Natural killer cell (primary cell): ENCODE data around the gene CCL16. TPM values are rescaled to one million over a fixed set of nuclear protein-coding genes. Genes with fewer than 3 reads are reported as not detected.
A peak's percentile ranks its signal among the peaks of the same experiment; 100 is the strongest.

Source experiments
- ATAC-seq, 3 donors: fragments of 150-1000 bp in 2 of 3; fragments of 200-7000 bp in 1 of 3; cut with Tn5 transposase; 1 replicate in 1 of 3; 2 replicates in 2 of 3; pipeline ENCODE4 v1.10.0; 2021; ENCODE audit warnings: mild to moderate bottlenecking in 2 of 3, moderate library complexity in 2 of 3
- DNase-seq, 2 donors: peaks; one replicate each; pipeline versions ENCODE4 v3.0.0 to v3.0.0-alpha.2; 2013 to 2021; ENCODE audit warnings: mixed read lengths in 1 of 2
- H3K27ac ChIP-seq: one replicate; pipeline ENCODE4 v1.5.1; 2013; ENCODE audit warnings: mild to moderate bottlenecking, low read length
- H3K27me3 ChIP-seq: one replicate; pipeline ENCODE4 v1.6.1; 2013; ENCODE audit warnings: low read length; ENCODE audit not compliant: control insufficient read depth, insufficient read depth
- H3K36me3 ChIP-seq: one replicate; pipeline ENCODE4 v1.6.1; 2013; ENCODE audit warnings: low read length; ENCODE audit not compliant: control insufficient read depth, insufficient read depth
- H3K4me1 ChIP-seq: one replicate; pipeline ENCODE4 v1.6.1; 2013; ENCODE audit warnings: low read length; ENCODE audit not compliant: control insufficient read depth, insufficient read depth
- H3K4me3 ChIP-seq: one replicate; pipeline ENCODE4 v1.5.1; 2013; ENCODE audit warnings: low read length
- H3K9me3 ChIP-seq: one replicate; pipeline ENCODE4 v1.6.1; 2013; ENCODE audit warnings: low read length; ENCODE audit not compliant: control insufficient read depth, insufficient read depth
- H3K27ac Mint-ChIP-seq, 2 donors: one replicate each; pipeline ENCODE4 v1.8.0; 2022; ENCODE audit warnings: mild to moderate bottlenecking in 2 of 2, mixed read lengths in 2 of 2, moderate library complexity in 1 of 2
- H3K27me3 Mint-ChIP-seq, 2 donors: one replicate each; pipeline ENCODE4 v1.8.0; 2022; ENCODE audit warnings: low read depth in 2 of 2, mixed read lengths in 2 of 2
- H3K36me3 Mint-ChIP-seq: one replicate; pipeline ENCODE4 v1.8.0; 2022; ENCODE audit warnings: mixed read lengths
- H3K4me1 Mint-ChIP-seq, 2 donors: one replicate each; pipeline ENCODE4 v1.8.0; 2022; ENCODE audit warnings: mixed read lengths in 2 of 2
- H3K4me3 Mint-ChIP-seq: one replicate; pipeline ENCODE4 v1.8.0; 2022; ENCODE audit warnings: mild to moderate bottlenecking, moderate library complexity, mixed read lengths
- H3K9me3 Mint-ChIP-seq, 2 donors: one replicate each; pipeline ENCODE4 v1.8.0; 2022; ENCODE audit warnings: mixed read lengths in 2 of 2
- CTCF ChIP-seq: fragments of 200-600 bp; IDR thresholded peaks from one replicate; pipeline ENCODE4 v1.8.0; 2022; ENCODE audit warnings: antibody characterized with exemption
- WGBS: methylation state at CpG from one replicate; pipeline ENCODE4 v1.1.7; 2013; ENCODE audit warnings: missing lambda C conversion rate; ENCODE audit not compliant: insufficient coverage; 5-methylcytosine and 5-hydroxymethylcytosine counted together
- intact Hi-C: fragments of 100-400 bp; cut with micrococcal nuclease; formaldehyde crosslinking; loops from one replicate; pipeline ENCODE4 v1.14.2; 2022
- total RNA-seq, 4 donors: library from RNA; stranded (reverse); fragments of 120-200 nt in 1 of 4; gene quantifications; one replicate each; pipeline versions ENCODE4 v1.2.3 to v1.2.4, GENCODE V29; 2013 to 2022

Gene CCL16
- total RNA-seq, 3 donors from 2014 or later (not counting 1 experiment from before 2014, with no cell fraction given): not detected

DNA sequence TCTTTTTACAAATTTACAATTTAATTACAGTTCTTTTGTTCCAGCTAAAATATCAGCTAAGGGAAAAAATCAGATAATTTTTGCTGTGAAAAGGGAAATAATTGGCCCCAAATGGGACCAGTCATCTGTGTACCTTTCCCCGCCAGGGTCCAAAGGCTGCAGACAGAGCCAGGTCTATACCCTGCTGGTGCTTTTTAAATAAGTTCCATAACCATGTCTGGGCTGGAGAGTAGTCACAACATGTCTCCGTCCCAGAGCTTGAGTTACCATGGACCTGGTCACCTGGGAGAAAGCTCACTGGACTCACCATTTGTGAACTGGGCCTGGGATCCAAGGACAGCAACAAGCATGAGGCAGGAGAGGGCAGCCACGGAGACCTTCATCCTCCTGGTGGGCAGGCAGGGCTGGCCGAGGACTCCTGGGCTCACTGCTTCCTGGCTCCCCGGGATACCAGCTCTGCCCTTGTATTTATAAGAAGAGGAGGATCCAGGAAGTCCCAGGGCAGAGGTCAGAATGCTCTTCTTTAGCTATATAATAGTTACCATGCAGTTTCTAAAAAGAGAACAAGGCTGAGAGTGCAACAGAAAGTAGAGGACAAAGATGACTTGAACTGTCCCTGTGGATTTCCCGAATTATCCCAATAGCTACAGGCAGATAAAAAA lies 19.9 kb upstream of the CCL16 start, which contains the start of gene CCL15:
Gene CCL15, minus strand, starts transcription at position 444 of the 662 bp plus-strand sequence. Its CDS starts 61 bp downstream, at position 383.
- no peak within 1 kb of the TSS for H3K4me3 Mint-ChIP-seq
- no peaks in the 10 kb centered on the region for H3K36me3 Mint-ChIP-seq
- peaks cover 32 to 36% of the 10 kb centered on the region in 2 donors for H3K4me1 Mint-ChIP-seq
- Histone ChIP-seq H3K27ac (no peak within 1 kb of the TSS), H3K27me3 (no peaks in the 10 kb centered on the region), H3K4me1 (peaks cover 3% of the 10 kb centered on the region), H3K9me3 (no peaks in the 10 kb centered on the region), H3K4me3 (no peak within 1 kb of the TSS), H3K36me3 (no peaks in the 10 kb centered on the region)
- TF ChIP-seq CTCF: no peak
- no peaks in the 10 kb centered on the region for H3K9me3 Mint-ChIP-seq
- WGBS: 91% methylated on average over 6 of the region's 6 CpGs
- no peak within 1 kb of the TSS for H3K27ac Mint-ChIP-seq
- ATAC-seq: no peak
- intact Hi-C loops: no loop called here
- H3K27me3 Mint-ChIP-seq: no peaks in the 10 kb centered on the region
- DNase-seq: no peak

- Mint-ChIP-seq H3K27me3 (no peaks in the 10 kb centered on the region), H3K27ac (no peak overlapping the region), H3K36me3 (no peaks in the 10 kb centered on the region), H3K4me3 (no peak overlapping the region), H3K4me1 (peaks cover 32 to 34% of the 10 kb centered on the region in 2 donors), H3K9me3 (no peaks in the 10 kb centered on the region)
- Histone ChIP-seq H3K9me3 (no peaks in the 10 kb centered on the region), H3K4me1 (peaks cover 3% of the 10 kb centered on the region), H3K36me3 (no peaks in the 10 kb centered on the region), H3K27ac (no peak overlapping the region), H3K4me3 (no peak overlapping the region), H3K27me3 (no peaks in the 10 kb centered on the region)
- DNase-seq (no peak), ATAC-seq (no peak)
- intact Hi-C loops: no loop called here
- no peak for TF ChIP-seq CTCF
- WGBS: 95% methylated on average over 6 of the region's 6 CpGs
Measured at GRCh38 chr17:36000732-36001109, 19.4 kb upstream of the CCL16 start.

DNA sequence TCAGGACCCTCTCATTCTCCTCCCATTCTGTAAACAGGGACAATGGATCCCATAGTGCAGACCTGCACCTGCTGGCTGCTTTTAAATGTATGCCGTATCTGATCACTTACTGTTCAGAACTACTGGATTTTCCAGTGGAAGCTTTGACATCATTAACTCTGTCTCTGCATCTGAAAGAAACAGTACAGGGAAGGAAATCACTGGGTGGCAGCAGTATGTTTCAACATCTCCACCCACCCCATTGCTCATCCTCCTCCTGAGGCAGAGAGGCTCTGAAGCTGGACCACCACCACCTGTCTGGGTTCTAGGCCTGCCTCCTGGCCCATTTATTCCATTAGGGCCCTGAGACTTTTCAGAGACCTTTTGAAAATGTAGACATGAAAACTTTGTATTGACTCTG lies 17.5 kb upstream of the CCL16 start:
- Mint-ChIP-seq H3K9me3 (no peaks in the 10 kb centered on the region), H3K36me3 (no peaks in the 10 kb centered on the region), H3K27me3 (no peaks in the 10 kb centered on the region), H3K27ac (peak overlapping the region in 1 of 2 donors; percentile 76), H3K4me3 (no peak overlapping the region), H3K4me1 (peaks cover 19 to 20% of the 10 kb centered on the region in 2 donors)
- WGBS: 91% methylated on average over 1 of the region's 1 CpG
- H3K36me3 ChIP-seq: no peaks in the 10 kb centered on the region
- no peak for TF ChIP-seq CTCF
- DNase-seq (no peak), ATAC-seq (no peak)
- no peak overlapping the region for H3K27ac ChIP-seq
- intact Hi-C loops: no loop called here
- no peak overlapping the region for H3K4me3 ChIP-seq
- no peaks in the 10 kb centered on the region for H3K9me3 ChIP-seq
- no peaks in the 10 kb centered on the region for H3K4me1 ChIP-seq
- H3K27me3 ChIP-seq: no peaks in the 10 kb centered on the region
